ENCODE results near the gene DYNC1I1.

The DYNC1I1 gene

GRCh38 chr7:96004578-96004977 is 232.2 kb downstream of the DYNC1I1 start:
- Histone ChIP-seq H3K4me1 (no peaks in the 10 kb centered on the region), H3K9me3 (no peaks in the 10 kb centered on the region)
- no peak for DNase-seq

DNA sequence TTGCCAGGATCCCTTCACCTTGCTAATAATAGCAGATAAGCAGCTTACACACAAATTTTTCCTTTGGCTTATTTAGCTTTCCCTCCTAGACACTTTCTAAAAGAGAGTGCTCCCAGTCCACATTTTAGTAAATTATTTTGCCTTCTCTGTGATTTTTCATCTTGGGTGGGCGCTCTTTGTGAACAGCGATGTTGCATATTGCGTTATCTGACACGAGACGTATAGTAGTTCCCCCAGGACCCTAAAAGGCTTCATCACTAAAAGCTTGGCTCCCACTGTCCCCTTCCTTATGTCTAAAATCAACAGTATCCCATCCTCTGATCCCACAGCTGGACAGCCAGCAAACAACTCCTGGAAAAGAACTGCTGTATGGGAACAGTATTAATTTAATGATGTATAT is 232.9 kb downstream of the DYNC1I1 start:
- no peaks in the 10 kb centered on the region for H3K9me3 ChIP-seq
- H3K36me3 ChIP-seq = no peaks in the 10 kb centered on the region
- H3K4me1 ChIP-seq = no peaks in the 10 kb centered on the region
- DNase-seq = no peak
- TF ChIP-seq CTCF (IDR thresholded peaks at IDR 0.05; ENCODE audit: low read depth, low read length) = no peak
- H3K4me3 ChIP-seq (ENCODE audit: low read depth, low read length) = no peak overlapping the region
- H3K27me3 ChIP-seq = no peaks in the 10 kb centered on the region

More at GRCh38 chr7:96004578-96004977, 232.2 kb downstream of the DYNC1I1 start:
- peak; percentile 39 for TF ChIP-seq CTCF (IDR thresholded peaks at IDR 0.05; ENCODE audit: low read depth, low read length)
- no peaks in the 10 kb centered on the region for H3K27me3 ChIP-seq
- no peaks in the 10 kb centered on the region for H3K36me3 ChIP-seq
- H3K4me3 ChIP-seq (ENCODE audit: low read depth, low read length) = no peak overlapping the region

DNA sequence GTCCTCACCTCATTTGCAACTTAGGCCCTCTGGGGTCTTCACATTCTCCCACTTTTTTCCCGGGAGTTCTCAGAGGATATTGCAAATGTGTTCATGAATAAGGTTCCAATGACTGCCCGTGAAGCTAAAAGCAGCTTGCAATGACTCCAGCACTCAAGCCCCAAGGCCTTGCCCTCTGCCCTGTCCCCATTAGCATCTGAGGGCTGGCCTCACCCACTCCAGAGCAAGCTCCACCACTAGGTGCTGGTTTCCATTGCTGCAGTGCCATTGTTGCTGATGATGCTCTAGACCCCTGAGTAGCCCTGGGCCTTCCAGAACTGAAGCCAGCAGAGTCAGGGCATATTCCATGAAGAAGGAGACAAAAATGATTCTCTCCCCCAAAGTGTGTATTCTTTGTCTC is 236.8 kb downstream of the DYNC1I1 start:
- Histone ChIP-seq H3K9me3 (no peaks in the 10 kb centered on the region), H3K36me3 (no peaks in the 10 kb centered on the region), H3K27me3 (no peaks in the 10 kb centered on the region; the same call in 1 of the 2 replicates), H3K4me3 (ENCODE audit: low read depth, low read length) (no peak overlapping the region), H3K4me1 (no peaks in the 10 kb centered on the region)
- no peak for TF ChIP-seq CTCF (IDR thresholded peaks at IDR 0.05; ENCODE audit: low read depth, low read length)
- no peak for DNase-seq

GRCh38 chr7:96013836-96014235 is 241.5 kb downstream of the DYNC1I1 start:
- Histone ChIP-seq H3K27me3 (no peaks in the 10 kb centered on the region; the same call in 1 of the 2 replicates), H3K4me3 (ENCODE audit: low read depth, low read length) (no peak overlapping the region), H3K9me3 (no peaks in the 10 kb centered on the region), H3K4me1 (no peaks in the 10 kb centered on the region), H3K36me3 (no peaks in the 10 kb centered on the region)
- TF ChIP-seq CTCF (IDR thresholded peaks at IDR 0.05; ENCODE audit: low read depth, low read length) = no peak
- no peak for DNase-seq

DNA sequence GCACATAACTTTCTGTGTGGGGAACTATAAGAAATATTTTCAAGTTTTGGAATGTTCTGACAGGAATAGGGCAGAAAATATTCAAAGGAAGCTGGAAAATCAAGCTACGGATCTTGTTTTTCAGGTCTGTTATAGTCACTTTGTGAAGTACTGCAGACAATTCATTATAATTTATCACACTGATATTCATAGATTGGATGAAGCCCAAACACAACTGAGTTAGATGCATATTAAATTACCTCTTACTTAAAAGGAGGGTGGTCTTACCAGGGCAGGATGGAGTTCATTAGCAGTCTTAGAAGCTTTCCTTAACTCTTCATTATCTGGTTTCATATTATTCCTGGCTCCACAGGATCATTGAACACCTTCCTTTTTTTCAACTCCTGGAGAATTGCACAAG is 242.3 kb downstream of the DYNC1I1 start:
- no peak for TF ChIP-seq CTCF (IDR thresholded peaks at IDR 0.05; ENCODE audit: low read depth, low read length)
- Histone ChIP-seq H3K36me3 (no peaks in the 10 kb centered on the region), H3K27me3 (no peaks in the 10 kb centered on the region; the same call in 1 of the 2 replicates), H3K4me1 (no peaks in the 10 kb centered on the region), H3K4me3 (ENCODE audit: low read depth, low read length) (no peak overlapping the region), H3K9me3 (no peaks in the 10 kb centered on the region)
- no peak for DNase-seq

DNA sequence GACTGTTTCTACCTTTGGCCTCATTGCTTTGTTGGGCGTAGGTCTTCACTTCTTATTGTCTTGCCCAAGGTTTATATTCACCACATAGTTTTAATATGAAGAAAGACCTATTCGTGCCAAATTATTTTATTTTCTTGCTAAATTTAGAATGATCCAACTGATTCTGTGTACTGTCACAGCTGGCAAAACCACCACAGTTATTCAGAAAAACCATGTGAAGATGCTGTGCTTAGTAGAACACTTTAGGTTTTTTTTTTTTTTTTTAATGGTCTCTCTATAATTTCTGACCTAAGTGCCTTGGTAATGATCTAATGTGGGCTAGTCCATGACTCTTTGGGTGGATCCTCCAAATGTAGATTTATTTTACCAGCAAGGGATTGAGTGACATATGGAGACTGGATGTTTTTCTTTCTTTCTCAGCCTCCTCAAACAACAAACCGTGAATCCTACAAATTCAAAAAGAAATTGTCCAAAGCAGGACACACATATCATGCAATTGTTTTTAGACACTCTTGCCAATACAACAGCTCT is 243.8 kb downstream of the DYNC1I1 start:
- TF ChIP-seq CTCF (IDR thresholded peaks at IDR 0.05; ENCODE audit: low read depth, low read length) = no peak
- no peak for DNase-seq
- no peaks in the 10 kb centered on the region for H3K4me1 ChIP-seq

More for the DNA sequence above, 243.8 kb downstream of the DYNC1I1 start:
- Histone ChIP-seq H3K36me3 (no peaks in the 10 kb centered on the region), H3K9me3 (no peaks in the 10 kb centered on the region), H3K27me3 (no peaks in the 10 kb centered on the region; the same call in 1 of the 2 replicates), H3K4me3 (ENCODE audit: low read depth, low read length) (no peak overlapping the region)

Data from BE2C (cell line).